HepG2 (cell line): Measurements from ENCODE around the gene CSNK1G1. TPM values are rescaled to one million over a fixed set of nuclear protein-coding genes. Genes with fewer than 3 reads are reported as not detected.

Experiments
- DR1 ChIP-seq: sonication (generic); formaldehyde crosslinking; IDR thresholded peaks from 2 replicates; pipeline ENCODE4 v1.8.0; 2021; ENCODE audit warnings: mild to moderate bottlenecking, missing genetic modification reagents, inconsistent platforms
- GATAD2A ChIP-seq: IDR thresholded peaks from 2 replicates; pipeline ENCODE4 v1.6.1; 2016
- IRX3 ChIP-seq: sonication (generic); formaldehyde crosslinking; IDR thresholded peaks from 2 replicates; pipeline ENCODE4 v1.8.1; 2023; ENCODE audit warnings: mild to moderate bottlenecking, low read depth, missing genetic modification reagents, borderline replicate concordance
- ISL2 ChIP-seq: sonication (generic); formaldehyde crosslinking; IDR thresholded peaks from 2 replicates; pipeline ENCODE4 v1.5.0; 2020; ENCODE audit warnings: missing genetic modification reagents
- NR1H2 ChIP-seq: sonication (generic); formaldehyde crosslinking; IDR thresholded peaks from 2 replicates; pipeline ENCODE4 v1.8.1; 2022; ENCODE audit warnings: low read depth, missing genetic modification reagents, borderline replicate concordance
- NR2C2 ChIP-seq: sonication (generic); formaldehyde crosslinking; IDR thresholded peaks from 2 replicates; pipeline ENCODE4 v1.4.0; 2020; ENCODE audit warnings: missing genetic modification reagents, mild to moderate bottlenecking, moderate library complexity, borderline replicate concordance
- POLR2A ChIP-seq, 2 experiments: IDR thresholded peaks; 2 replicates each; pipeline ENCODE4 v1.6.1; 2011; ENCODE audit warnings: low read depth in 2 of 2, low read length in 2 of 2, mild to moderate bottlenecking in 1 of 2, moderate library complexity in 1 of 2; ENCODE audit not compliant: insufficient read depth in 1 of 2
- RELA ChIP-seq: sonication (generic); formaldehyde crosslinking; IDR thresholded peaks from 2 replicates; pipeline ENCODE4 v1.4.0; 2020; ENCODE audit warnings: missing genetic modification reagents
- ZIK1 ChIP-seq: sonication (generic); formaldehyde crosslinking; IDR thresholded peaks from 2 replicates; pipeline ENCODE4 v1.5.0; 2020; ENCODE audit warnings: mild to moderate bottlenecking, low read depth, missing genetic modification reagents, borderline replicate concordance
- ZNF292 ChIP-seq: sonication (generic); formaldehyde crosslinking; IDR thresholded peaks from 2 replicates; pipeline ENCODE4 v1.8.1; 2022; ENCODE audit warnings: mild to moderate bottlenecking, low read depth, missing genetic modification reagents, borderline replicate concordance
- ZNF44 ChIP-seq: sonication (generic); formaldehyde crosslinking; IDR thresholded peaks from 2 replicates; pipeline ENCODE4 v1.5.1; 2020; ENCODE audit warnings: mild to moderate bottlenecking, missing genetic modification reagents
- ZSCAN25 ChIP-seq: sonication (generic); formaldehyde crosslinking; IDR thresholded peaks from 2 replicates; pipeline ENCODE4 v1.8.0; 2022; ENCODE audit warnings: mild to moderate bottlenecking, missing genetic modification reagents
- ZSCAN31 ChIP-seq: sonication (generic); formaldehyde crosslinking; IDR thresholded peaks from 2 replicates; pipeline ENCODE4 v1.5.0; 2020; ENCODE audit warnings: low read depth, mild to moderate bottlenecking, missing genetic modification reagents
- polyA plus RNA-seq, 8 experiments: library from polyadenylated mRNA; depleted of rRNA in 3 of 8; stranded (reverse) in 7 of 8; unstranded in 1 of 8; fragments of >200 nt; fragmentation: Illumina TruSeq in 4 of 8; extraction: Trizol in 4 of 8; gene quantifications; 2 replicates each; pipeline versions ENCODE4 v1.2.1 to v1.2.3, GENCODE V29; 2011 to 2016; ENCODE audit warnings: low read depth in 4 of 8, missing spikeins in 1 of 8, mixed read lengths in 1 of 8; ENCODE audit not compliant: insufficient read depth in 1 of 8
- total RNA-seq, 5 experiments: library from RNA; depleted of rRNA; stranded (reverse); fragments of >200 nt; fragmentation: Illumina TruSeq; extraction: Trizol; gene quantifications; 2 replicates each; pipeline ENCODE4 v1.2.3, GENCODE V29; 2016; ENCODE audit warnings: low read depth in 1 of 5
- TF ChIP-seq, protein P1 (sequence below): sonication (generic); formaldehyde crosslinking; IDR thresholded peaks from 2 replicates; pipeline ENCODE4 v1.4.0; 2020; ENCODE audit warnings: missing genetic modification reagents
- TF ChIP-seq, protein P2 (sequence below): sonication (generic); formaldehyde crosslinking; IDR thresholded peaks from 2 replicates; pipeline ENCODE4 v1.5.0; 2020; ENCODE audit warnings: mild to moderate bottlenecking, missing genetic modification reagents, moderate library complexity
- TF ChIP-seq, protein P3 (sequence below): sonication (generic); formaldehyde crosslinking; IDR thresholded peaks from 2 replicates; pipeline ENCODE4 v1.5.0; 2020; ENCODE audit warnings: mild to moderate bottlenecking, missing genetic modification reagents

CSNK1G1 gene
- total and polyA plus RNA-seq, 2 of the 13 experiments (the other 11 are each of a cell fraction or from before 2014, with no cell fraction given): 8.5 to 12.6 TPM

DNA sequence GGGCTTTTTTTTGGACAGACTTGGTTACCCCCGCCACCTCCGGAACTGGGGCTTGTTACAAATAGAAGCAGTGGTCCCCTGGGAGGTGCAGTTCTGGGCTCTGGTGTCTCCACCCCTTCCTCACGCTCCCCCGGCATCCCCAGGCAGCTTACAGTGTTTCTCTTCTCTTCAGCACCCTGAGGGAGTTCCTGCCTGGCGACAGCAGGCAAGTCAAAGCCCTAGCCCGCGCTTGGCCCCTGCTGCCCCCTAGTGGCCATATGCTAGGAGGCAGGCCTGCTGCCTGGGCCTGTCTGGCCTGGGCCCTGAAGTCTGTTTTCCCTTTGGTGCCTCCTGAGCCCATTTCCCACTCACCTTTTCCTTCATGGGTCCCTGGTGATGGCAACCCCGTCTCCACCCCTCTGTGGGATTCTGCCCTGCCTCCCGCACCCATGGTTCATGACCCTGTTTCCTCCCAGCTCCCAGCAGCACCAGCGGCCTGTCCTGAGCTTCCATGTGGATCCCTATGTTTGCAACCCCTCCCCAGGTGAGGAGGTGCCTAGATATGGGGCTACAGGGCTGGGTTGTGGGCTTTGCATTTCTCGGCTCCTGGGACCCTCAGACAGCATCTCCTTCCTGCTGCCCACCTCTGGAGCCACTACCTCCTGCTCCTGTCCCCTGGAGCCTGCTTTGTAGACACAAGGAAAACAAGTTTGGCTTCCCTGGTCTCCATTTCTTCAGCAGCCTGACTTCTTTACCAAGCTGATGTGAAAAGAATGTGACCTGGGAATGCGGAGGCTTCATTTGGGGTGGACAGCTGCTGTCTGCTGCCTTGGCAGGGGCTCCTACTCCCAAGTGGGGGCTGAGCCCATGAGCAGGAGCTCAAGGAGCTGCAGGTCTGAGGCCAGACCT lies 202.2 kb downstream of the CSNK1G1 start (continued):
- TF ChIP-seq NR2C2 (peak; percentile 53; the same call in 1 of the 2 replicates), RELA (CRISPR knock-in tag) (no peak), ZSCAN31 (CRISPR knock-in tag) (peak; percentile 83), ZIK1 (CRISPR knock-in tag) (0 out of 2 replicates have a peak, but pooled peaks have one; percentile 20), GATAD2A (peak; percentile 41; the same call in 1 of the 2 replicates), ZSCAN25 (CRISPR knock-in tag) (no peak), IRX3 (CRISPR knock-in tag) (no peak), POLR2A (IDR thresholded peaks at IDR 0.05; ENCODE audit: insufficient read depth in 1 of 2, low read depth in 2 of 2, low read length in 2 of 2) (peak; percentile 76 to 82), ZNF44 (CRISPR knock-in tag) (no peak), ISL2 (CRISPR knock-in tag) (peak; percentile 34; the same call in 1 of the 2 replicates), DR1 (no peak), NR1H2 (CRISPR knock-in tag) (no peak), ZNF292 (CRISPR knock-in tag) (no peak)
- TF ChIP-seq, protein P1, sequence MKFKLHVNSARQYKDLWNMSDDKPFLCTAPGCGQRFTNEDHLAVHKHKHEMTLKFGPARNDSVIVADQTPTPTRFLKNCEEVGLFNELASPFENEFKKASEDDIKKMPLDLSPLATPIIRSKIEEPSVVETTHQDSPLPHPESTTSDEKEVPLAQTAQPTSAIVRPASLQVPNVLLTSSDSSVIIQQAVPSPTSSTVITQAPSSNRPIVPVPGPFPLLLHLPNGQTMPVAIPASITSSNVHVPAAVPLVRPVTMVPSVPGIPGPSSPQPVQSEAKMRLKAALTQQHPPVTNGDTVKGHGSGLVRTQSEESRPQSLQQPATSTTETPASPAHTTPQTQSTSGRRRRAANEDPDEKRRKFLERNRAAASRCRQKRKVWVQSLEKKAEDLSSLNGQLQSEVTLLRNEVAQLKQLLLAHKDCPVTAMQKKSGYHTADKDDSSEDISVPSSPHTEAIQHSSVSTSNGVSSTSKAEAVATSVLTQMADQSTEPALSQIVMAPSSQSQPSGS: peak; percentile 24; the same call in 1 of the 2 replicates
- TF ChIP-seq, protein P2, sequence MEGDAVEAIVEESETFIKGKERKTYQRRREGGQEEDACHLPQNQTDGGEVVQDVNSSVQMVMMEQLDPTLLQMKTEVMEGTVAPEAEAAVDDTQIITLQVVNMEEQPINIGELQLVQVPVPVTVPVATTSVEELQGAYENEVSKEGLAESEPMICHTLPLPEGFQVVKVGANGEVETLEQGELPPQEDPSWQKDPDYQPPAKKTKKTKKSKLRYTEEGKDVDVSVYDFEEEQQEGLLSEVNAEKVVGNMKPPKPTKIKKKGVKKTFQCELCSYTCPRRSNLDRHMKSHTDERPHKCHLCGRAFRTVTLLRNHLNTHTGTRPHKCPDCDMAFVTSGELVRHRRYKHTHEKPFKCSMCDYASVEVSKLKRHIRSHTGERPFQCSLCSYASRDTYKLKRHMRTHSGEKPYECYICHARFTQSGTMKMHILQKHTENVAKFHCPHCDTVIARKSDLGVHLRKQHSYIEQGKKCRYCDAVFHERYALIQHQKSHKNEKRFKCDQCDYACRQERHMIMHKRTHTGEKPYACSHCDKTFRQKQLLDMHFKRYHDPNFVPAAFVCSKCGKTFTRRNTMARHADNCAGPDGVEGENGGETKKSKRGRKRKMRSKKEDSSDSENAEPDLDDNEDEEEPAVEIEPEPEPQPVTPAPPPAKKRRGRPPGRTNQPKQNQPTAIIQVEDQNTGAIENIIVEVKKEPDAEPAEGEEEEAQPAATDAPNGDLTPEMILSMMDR (CRISPR knock-in tag): peak; percentile 99
- TF ChIP-seq, protein P3, sequence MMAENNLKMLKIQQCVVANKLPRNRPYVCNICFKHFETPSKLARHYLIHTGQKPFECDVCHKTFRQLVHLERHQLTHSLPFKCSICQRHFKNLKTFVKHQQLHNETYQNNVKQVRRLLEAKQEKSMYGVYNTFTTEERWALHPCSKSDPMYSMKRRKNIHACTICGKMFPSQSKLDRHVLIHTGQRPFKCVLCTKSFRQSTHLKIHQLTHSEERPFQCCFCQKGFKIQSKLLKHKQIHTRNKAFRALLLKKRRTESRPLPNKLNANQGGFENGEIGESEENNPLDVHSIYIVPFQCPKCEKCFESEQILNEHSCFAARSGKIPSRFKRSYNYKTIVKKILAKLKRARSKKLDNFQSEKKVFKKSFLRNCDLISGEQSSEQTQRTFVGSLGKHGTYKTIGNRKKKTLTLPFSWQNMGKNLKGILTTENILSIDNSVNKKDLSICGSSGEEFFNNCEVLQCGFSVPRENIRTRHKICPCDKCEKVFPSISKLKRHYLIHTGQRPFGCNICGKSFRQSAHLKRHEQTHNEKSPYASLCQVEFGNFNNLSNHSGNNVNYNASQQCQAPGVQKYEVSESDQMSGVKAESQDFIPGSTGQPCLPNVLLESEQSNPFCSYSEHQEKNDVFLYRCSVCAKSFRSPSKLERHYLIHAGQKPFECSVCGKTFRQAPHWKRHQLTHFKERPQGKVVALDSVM (CRISPR knock-in tag): 0 out of 2 replicates have a peak, but pooled peaks have one; percentile 27
